C1 segment of cervical spinal cord (tissue), 14 donors: ENCODE measurements around the gene YRDC.

ENCODE experiments used
- DNase-seq, 14 donors: peaks; one replicate each; lab custom pipeline; 2025; lab: John Stamatoyannopoulos, UW

YRDC gene, protein sequence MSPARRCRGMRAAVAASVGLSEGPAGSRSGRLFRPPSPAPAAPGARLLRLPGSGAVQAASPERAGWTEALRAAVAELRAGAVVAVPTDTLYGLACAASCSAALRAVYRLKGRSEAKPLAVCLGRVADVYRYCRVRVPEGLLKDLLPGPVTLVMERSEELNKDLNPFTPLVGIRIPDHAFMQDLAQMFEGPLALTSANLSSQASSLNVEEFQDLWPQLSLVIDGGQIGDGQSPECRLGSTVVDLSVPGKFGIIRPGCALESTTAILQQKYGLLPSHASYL

DNA sequence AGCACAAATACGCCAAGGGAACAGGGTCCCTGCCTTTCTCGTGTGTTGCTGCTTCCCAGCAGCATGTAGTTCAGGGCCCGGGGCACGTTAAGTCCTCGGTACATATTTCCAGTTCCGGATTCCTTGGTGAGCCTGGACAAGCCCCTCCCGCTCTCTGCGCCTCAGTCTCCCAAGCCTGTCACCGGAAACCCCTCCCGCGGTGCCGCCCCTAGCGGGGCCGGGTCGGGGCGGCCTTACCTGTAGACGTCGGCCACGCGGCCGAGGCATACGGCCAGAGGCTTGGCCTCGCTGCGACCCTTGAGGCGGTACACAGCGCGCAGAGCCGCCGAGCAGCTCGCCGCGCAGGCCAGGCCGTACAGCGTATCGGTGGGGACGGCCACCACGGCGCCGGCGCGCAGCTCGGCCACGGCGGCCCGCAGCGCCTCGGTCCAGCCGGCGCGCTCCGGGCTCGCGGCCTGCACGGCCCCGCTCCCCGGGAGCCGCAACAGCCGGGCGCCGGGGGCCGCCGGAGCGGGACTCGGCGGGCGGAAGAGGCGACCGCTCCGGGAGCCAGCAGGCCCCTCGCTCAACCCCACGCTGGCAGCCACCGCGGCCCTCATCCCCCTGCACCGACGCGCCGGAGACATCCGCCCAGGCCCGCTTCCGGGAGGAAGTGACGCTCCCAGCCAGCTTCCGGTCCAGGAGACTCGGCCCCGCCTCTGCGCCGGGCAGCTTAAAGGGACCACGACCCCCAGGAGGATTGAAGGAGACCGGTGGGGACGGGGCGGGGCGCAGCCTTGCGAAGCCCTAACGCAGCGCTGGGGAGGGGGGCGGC is at the start of gene YRDC, which contains the start of gene C1orf122:
TSS of gene YRDC (minus strand) at position 654 of the 814 bp plus-strand sequence. CDS start at position 626, 28 bp downstream.
TSS of gene C1orf122 (plus strand) at position 236 of the 814 bp plus-strand sequence. CDS start 615 bp downstream, outside the sequence.
- DNase-seq: peak; percentile 50 to 95 (median 88)

DNA sequence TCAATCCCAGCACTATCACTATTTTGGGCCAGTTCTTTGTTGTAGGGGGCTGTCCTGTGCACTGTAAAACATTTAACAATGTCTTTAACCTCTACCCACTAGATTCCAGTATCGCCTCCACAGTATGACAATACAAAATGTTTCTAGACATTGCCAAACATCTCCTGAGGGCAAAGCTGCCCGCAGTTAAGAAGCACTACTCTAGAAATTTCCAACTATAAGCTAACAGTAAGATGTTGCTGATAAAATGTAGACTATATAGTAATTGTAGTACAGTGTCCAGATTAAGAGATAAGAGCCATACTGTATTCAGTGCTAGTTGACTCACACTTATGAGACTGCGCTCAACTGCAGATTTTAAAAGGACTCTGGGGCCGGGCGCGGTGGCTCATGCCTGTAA is 46.4 kb upstream of the YRDC start:
- DNase-seq: no peak

DNA sequence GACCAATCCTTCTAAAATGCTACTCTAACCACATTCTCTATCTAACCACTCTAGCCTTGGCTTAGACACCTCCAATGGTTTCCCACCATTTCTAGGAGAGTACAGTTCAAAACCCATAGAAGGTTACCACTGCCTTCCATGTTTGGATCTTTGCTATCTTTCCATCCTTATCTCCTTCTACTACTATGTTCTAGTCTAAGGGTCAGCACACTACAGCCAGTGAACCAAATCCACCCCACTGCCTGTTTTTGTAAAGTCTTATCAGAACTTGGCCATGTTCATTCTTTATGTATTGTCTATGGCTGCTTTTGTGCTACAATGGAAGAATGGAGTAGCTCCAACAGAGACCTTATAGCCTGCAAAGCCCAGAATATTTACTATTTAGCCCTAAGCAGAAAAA is 45.1 kb upstream of the YRDC start:
- DNase-seq: no peak

DNA sequence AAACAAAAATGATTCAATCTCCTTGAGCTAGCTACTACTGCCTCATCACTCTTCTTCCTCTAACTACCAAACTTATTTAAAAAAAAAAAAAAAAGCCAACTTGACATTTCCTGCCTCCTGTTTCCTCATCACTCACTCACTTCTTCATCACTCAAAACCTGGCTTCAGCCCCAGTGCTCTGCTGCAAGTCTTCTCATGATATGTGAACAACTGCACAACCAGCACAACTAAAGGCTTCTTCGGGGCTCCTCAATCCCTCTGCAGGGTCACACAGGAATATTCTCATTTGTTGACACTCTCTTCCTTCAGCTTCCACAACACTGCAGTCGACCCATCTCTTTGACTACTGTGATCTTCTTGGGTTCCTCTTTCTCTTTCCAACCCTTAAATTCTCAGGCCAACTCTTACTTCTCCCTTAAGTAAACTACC is 43.8 kb upstream of the YRDC start:
- peak in 1 of 14 donors; percentile 2 for DNase-seq

DNA sequence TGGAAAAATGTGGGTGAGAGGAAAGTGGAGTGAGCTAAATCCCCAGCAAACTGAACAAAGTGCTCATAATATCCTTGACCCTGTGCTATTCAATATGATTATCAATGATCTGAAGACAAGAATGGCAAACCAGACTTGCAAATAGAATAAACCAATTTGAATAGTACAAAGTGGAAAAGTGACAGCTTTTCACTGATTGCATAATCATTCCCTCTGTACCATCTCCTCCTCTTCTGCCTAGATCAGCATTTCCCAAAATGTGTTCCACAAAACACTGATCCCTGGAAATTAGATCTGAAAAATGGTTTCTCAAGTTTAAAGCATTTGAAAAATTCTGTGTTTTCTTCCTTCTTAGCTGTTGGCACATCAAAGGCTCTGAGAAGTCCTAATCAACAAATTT is 43.3 kb upstream of the YRDC start:
- DNase-seq: no peak

DNA sequence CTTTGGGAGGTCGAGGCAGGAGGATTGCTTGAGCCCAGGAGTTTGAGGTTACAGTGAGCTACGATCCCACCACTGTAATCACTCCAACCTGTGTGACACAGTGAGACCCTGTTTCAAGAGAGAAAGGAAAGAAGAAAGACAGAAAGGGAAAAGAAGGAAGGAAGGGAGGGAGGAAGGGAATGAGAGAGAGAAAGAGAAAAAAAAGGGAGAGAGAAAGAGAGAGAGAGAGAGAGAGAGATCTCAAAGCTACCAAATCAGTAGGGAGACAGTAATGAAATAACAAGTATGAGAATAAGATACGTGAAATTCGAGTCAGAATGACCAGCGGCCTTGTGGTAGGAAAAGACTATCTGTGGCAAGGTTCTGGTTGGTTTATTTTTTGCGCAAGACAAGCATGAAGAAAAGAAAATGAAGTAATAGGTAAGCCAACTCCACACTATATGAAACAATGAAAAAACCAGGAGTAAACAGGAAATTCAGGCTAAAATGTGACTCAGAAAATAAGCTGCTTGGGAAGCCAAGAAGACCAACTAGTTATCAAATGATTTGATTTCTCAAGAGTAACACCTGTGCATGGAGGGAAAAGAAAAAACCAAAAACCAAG is 42.4 kb upstream of the YRDC start:
- DNase-seq: no peak

DNA sequence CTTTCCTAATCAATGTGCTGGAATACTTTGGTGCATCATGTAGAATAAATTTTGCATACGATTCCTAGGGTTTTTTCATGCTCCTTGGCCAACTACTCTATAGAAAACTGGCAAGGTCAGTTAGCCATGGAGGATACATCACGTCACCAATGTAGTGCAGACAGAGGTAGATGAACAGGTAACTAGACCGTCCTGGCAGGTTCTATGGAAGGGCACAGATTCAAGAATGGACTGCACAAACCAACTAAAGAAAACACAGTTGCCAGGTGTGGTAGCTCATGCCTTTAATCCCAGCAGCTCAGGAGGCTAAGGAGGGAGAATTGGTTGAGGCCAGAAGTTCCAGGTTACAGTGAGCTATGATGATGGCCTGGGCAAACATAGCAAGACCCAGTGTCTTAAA is 41.5 kb upstream of the YRDC start:
- no peak for DNase-seq

DNA sequence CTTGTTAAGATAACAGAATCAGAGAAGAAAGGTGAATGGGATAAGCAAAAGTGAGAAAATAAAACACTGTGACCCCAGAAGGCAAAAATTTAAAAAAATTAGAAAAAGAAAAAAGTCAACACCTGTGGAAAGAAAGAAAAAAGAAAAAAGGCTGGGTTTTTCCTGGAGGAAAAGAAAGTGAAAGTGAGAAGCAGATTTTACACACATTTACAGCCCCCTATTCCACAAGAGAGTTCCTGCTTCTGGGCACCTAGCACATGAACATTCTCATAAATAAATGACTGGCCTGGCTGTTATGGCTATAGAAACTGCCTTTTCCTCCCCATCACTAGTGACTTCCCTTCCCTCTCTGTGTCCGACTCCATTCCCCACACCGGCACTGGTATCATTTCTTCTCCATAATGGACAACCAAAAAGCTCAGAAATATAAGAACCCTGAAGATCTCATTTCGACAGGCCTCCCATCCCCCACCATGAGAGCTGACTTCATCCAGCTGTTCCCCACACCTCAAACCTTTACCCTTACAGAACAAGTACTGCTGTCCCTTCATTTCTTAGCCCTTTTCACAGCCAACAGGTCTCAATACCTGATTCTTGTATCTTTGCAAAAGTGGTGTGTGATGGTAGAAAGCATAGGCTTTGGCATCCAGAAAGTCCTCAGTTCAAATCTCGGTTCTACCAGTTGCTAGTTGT is 38.8 kb upstream of the YRDC start:
- no peak for DNase-seq

DNA sequence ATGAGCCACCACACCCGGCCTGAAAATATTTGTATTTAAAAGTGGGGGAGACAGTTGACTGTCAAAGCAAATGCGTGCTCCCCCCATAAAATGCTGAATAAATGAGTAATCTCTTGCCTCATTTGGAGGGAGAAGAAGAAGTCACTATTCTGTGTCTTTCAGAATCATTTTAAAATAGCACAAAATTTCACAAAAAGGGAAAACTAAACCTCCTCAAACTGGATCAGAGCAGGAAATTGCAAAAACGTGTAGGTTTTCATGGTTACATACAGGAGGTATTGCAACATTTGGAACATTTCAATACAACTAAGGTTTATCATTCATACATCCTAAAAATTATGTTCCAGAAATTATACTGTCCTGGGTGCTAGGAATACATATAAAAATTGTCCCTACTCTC is 37.8 kb upstream of the YRDC start:
- no peak for DNase-seq

DNA sequence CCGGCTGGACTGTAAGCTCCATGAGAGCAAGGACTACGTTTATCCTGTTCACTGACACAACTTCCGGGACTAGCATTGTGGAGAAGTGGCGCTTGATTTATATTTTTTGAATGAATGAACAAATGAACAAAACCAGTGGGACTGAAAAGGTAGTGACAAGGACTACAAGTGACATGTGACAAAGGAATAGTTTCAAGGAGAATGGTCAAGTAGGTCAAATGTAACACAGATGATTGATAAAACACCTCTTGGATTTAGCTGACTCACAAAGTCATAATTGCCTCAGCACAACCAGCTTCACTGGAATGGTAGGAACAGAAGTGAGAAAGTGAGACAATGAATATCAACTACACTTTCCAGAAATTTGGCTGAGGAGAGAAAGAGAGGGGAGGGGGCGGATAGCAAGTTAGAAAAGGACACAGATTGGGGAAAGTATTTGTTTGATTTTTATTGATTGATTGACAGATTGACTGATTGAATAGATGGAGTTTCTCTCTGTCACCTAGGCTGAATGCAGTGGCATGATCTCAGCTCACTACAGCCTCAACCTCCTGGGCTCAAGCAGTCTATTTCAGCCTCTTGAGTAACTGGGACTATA is 37.1 kb upstream of the YRDC start:
- DNase-seq: no peak

DNA sequence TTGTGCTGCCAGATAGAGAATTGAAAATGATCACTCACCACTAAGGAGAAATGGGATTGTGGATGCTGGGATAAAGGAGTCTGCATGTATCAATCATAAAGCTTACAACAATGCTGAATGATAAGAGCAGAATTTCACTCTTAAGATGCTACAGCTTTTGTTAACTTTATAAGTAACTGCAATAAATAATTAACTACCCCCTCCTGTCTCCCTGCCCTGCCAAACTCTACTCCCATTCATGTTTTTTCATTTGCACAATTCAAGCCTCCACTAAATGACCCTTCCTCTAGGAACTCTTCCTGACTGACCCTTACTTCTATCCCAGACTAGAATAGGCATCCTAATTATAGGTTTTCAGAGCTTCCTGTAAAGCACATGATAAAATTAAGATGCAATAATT is 36.5 kb upstream of the YRDC start:
- no peak for DNase-seq

DNA sequence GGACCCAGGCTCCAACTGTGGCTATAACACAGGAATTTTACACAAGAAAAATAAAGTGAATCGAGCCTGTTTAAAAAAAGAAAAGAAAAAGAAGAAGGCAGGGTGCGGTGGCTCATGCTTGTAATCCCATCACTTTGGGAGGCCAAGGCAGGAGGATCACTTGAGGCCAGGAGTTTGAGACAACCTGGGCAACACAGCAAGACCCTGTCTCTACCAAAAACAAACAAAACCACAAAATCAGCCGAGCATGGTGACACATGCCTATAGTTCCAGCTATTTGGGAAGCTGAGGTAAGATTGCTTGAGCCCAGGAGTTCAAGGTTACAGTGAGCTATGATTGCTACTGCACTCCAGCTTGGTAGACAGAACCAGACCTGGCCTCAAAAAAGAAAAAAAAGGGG is 33.6 kb upstream of the YRDC start:
- DNase-seq: no peak

DNA sequence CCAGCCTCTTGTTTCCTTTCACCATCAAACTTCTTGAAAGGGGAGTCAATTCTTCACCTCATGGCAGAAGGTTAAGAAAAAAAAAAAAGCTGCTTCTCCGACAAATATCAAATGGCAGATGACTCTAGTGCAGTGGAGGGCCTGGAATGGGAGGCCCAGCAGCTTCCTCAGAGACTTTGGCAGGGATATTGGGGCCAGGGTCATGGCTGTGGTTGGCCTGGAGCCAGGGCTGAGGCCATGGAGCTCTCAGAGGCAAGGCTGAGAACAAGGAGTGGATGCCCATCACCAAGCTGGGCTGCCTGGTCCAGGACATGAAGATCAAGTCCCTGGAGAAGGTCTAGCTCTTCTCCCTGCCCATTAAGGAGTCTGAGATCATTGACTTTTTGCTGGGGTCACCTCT is 32.7 kb upstream of the YRDC start:
- no peak for DNase-seq

DNA sequence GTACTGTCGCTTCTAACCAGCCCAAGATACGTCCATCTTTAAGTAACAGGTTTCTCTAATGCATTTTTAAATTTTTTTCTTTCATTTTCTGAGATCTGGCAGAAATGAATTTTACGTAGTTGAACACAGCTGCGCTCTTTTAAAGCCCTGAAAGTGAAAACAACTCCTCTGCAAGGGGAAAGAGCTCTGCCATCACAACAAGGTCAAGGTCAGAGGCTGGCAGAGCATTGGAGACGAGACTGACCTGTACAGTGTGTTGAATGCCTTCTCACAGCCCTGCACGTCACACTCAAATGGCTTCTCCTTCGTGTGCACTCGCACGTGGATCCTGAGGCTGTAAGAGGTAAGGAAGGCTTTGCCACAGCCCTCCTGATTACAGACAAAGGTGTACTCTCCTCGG is 31.7 kb upstream of the YRDC start:
- no peak for DNase-seq

DNA sequence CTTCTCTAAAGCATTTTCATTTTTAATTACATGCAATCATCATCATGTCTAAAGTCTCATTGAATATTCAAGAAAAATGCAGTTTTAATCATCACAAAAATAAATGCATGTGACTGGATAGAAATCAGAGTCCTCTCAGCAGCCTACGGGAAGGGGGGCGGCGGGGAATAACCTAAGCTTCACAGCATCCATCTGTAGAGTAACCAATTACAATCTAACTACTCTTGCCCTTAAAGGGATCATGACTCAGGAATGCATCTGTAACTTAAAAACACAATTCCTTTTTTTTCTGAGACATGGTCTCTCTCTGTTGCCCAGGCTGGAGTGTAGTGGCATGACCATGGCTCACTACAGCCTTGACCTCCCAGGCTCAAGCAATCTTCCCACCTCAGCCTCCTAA is 28.8 kb upstream of the YRDC start:
- no peak for DNase-seq

DNA sequence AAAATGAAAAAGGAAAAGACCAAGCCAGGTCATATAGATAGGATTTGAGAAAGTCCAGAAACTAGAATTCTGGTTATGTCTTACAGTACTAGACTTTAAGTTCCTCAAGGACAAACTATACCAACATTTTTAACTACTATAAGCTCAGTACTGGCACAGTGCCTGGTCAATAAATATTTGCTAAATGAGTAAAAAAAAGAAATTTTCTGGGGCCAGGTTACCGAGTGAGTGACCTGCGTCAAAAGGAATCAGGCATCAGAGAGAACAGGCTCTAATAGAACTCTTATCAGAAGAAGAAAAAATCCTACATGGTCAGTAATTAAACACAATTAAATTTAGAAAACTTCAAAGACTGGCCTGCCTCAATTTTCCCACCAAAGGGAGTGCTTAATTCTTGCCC is 23.8 kb upstream of the YRDC start:
- DNase-seq: no peak

DNA sequence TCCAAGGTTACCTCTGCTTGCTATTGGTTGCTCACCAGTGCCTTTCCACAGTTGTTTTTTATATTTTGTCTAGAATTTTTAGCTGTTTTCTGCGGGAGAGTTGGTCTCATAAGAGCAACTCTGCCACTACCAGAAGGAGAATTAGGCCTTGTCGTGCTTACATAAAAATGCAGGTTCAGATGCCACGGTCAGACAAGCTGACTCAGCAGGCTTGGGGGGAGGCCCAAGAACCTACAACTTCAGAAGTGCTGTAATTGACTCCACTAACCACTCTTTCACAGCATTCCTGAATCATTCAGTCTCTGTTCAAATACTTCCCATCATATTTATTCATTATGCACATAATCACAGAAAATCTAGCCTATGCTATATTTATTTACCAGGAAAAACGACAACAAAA is 23.1 kb upstream of the YRDC start:
- no peak for DNase-seq

DNA sequence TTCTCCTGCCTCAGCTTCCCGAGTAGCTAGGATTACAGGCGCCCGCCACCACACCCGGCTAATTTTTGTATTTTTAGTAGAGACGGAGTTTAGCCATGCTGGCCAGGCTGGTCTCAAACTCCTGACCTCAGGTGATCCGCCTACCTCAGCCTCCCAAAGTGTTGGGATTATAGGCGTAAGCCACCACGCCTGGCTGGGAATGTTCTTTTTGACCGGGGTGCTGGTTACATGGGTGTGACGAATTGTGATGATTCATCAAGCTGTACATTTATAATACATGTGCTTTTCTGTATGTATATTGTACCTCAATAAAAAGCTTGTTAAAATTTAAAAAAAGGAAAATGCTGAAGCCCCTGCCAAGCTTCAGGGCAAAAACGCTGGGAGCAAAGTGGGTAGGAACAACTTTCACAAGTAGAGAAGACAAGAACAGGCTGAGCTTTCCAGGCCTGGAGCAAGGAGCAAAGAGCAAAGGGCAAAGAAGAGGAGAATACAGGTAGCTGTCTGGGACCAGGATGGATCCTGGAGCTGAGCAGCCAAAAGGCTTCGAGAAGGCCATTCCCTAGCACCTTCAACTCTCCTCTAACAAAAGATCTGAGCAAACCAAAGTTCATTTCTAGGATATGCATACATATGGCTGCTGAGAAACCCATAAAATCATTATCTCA is 20.5 kb upstream of the YRDC start:
- no peak for DNase-seq

DNA sequence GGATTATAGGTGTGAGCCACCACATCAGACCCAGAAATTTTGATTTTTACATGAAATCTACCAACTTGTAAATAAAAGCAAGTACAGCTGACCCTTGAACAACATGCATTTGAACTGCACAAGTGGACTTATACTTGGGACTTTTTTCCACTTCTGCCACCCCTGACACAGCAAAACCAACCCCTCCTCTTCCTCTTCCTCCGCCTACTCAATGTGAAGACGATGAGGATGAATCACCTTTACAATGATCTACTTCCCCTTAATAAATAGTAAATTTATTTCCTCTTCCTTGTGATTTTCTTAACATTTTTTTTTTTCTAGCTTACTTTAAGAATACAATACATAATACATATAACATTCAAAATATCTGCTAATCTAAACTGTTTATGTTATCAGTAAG is 17.5 kb upstream of the YRDC start:
- no peak for DNase-seq

DNA sequence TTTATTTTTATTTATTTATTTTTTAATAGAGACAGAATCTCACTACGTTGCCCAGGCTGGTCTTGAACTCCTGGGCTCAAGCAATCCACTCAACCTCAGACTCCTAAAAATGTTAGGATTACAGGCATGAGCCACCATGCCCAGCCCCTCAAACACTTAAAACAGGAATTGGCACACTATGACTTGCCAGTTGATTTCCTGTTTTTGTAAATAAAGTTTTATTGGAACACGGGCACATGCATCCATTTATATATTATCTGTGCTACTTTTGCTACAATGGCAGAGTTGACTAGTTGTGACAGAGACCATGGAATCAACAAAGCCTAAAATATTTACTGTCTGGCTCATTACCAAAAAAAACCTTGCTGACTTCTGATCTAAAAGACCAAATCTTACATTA is 16.0 kb upstream of the YRDC start:
- DNase-seq: no peak
